Measurements from ENCODE around the gene GSTM3.
"Not testable (repeated sequence)": the region's sequence is repeated elsewhere in the genome, so short reads cannot be mapped to it uniquely, and the experiment has no call there.

Gene GSTM3

GRCh38 chr1:109725510-109725909, 15.3 kb downstream of the GSTM3 start:
- DNase-seq: no peak

DNA sequence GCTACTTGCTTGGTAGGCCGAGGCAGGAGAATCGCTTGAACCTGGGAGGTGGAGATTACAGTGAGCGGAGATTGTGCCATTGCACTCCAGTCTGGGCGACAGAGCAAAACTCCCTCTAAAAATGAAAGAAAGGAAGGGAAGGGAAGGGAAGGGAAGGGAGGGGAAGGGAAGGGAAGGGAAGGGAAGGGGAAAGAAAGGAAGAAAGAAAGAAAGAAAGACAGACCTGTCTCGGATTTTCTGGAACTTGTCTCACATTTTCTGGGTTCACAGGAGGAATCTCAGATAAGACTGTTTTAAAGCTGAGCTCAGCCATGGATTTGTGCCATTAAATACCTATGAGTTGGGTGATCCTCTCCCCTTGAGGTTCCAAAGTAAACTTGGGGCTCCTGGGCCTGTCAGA, 15.9 kb downstream of the GSTM3 start:
- no peak for DNase-seq

GRCh38 chr1:109722908-109723691, 17.7 kb downstream of the GSTM3 start:
- no peak for DNase-seq

- no peak for DNase-seq
Measured at GRCh38 chr1:109721971-109722370, 18.9 kb downstream of the GSTM3 start.

DNA sequence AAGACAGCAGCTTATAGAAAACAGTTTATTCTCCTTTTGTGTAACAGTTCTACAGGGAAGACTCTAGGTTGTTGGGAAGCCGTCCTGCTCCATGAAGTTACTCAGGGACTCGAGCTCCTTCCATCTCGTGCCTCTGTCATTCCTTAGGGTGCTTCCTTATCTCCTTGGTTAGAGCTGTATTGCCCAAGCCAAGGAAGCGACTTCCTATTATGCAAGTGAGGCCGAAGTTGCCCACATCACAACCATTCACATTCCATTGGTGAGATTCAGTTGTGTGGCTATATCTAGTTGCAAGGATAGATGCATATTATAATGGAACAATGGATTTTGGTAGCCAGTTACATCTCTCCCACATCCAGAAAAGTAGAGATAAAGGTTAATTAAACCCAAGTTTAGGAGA, 19.8 kb downstream of the GSTM3 start:
- DNase-seq: no peak

DNA sequence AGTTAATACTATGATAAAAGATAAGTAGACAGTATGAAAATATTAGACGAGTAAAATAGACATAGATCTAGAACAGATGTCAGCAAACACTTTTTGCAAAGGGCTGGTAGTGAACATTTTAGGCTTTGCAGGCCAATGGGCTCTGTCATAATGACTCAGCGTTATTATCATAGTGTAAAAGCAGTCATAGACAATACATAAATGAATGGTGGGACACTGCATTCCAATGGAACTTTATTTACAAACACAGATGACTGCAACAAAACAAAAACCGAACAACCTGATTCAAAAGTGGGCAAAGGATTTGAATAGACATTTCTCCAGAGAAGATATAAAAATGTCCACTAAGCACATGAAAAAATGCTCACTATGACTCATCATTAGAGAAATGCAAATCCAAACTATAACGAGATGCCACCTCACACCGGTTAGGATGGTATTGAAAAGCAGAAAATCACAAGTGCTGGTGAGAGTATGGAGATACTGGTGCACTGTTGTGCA, 21.5 kb downstream of the GSTM3 start:
- DNase-seq: no peak

GRCh38 chr1:109718495-109718894, 22.3 kb downstream of the GSTM3 start:
- DNase-seq: no peak

- DNase-seq: no peak
Measured at GRCh38 chr1:109717729-109718128, 23.1 kb downstream of the GSTM3 start.

DNA sequence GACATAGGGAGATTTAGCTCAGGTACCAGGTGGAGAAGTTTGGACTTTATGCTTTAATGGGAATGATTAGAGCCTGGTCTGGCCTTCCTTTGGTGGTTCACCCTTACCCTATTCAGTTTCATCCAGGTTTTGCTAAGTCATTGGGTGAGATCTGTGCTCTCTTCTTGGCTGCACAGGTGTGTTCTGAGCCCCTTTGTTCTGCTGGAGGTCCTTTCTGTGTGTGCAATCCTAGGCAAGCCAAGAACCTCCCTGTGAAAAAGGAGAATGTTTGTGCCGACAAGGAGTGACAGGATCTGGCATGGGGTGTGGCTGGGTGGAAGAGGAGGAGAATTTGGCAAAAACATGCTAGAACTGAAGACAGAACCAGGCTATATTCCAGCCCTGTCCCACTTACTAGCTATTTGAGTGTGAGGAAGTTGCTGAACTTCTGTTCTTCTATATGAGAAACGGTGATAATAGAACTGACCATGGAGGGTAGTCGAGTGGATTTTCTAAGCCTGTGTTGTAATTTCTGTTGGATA, 24.2 kb downstream of the GSTM3 start:
- DNase-seq: no peak

DNA sequence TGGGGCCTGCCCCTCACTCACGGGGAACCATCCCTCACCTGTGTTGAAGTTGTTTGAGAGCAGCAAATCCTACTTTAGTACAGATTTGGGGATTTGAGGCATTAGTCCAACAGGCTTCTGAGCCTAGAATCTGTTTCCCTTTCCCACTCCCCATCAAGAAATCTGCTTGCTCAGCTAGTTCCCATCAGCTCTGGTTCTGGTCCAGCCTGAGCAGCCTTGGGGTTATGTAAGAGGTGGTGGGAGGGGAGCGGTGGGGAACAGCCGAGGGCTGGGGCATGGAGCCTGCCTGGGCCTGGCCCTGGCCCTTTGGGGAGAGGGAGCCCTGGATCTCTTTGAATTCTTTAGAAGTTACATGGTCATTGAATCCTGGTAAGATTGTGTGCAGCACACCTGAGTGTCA, 24.7 kb downstream of the GSTM3 start:
- DNase-seq: no peak

DNA sequence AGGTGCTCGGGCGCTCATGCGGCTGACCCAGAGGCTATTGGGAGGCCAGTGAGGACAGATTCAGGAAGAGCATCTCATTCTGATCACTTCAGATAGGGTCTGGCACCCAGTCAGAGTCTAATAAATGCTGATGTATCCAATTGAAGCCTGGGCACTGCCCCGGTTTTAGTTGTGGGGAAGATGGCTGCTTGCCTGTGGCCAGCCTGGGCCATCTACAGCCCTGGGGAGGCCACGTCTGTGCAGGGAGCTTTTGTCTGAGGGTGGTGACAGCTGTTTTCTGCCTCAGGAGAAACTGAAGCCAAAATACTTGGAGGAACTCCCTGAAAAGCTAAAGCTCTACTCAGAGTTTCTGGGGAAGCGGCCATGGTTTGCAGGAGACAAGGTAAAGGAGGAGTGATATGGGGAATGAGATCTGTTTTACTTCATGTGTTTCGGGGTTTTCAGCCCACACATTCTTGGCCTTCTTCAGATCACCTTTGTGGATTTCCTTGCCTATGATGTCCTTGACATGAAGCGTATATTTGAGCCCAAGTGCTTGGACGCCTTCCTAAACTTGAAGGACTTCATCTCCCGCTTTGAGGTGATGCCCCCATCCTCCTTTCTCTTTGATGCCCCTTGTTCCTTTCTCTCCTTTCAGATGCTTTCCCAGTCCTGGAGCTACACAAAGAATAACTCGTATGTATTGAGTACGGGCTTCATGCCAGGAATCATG, 26.0 kb downstream of the GSTM3 start:
- no peak for DNase-seq

DNA sequence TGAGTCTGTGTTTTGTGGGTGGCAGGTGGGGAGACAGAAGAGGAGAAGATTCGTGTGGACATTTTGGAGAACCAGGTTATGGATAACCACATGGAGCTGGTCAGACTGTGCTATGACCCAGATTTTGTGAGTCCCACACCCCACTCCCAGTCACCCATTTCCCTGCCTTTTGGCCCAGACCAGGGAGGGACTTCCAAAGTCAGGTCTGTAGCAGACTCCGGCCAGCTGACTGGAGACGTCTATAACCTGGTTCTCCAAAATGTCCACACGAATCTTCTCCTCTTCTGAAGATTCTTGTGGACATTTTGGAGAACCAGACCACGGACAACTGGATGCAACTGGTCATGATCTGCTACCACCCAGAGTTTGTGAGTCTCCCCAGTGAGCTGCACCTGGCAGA, 27.2 kb downstream of the GSTM3 start:
- no peak for DNase-seq

GRCh38 chr1:109712321-109712864, 28.4 kb downstream of the GSTM3 start:
- no peak for DNase-seq

GRCh38 chr1:109711593-109712320, 29.1 kb downstream of the GSTM3 start, which contains the start of gene GSTM5:
Gene GSTM5 (plus strand): TSS chr1:109712251. CDS start chr1:109712313, 62 bp downstream.
- not testable (repeated sequence) for DNase-seq

- DNase-seq: not testable (repeated sequence)
Measured at GRCh38 chr1:109709822-109710221, 31.0 kb downstream of the GSTM3 start.

GRCh38 chr1:109708949-109709348, 31.9 kb downstream of the GSTM3 start:
- not testable (repeated sequence) for DNase-seq

DNA sequence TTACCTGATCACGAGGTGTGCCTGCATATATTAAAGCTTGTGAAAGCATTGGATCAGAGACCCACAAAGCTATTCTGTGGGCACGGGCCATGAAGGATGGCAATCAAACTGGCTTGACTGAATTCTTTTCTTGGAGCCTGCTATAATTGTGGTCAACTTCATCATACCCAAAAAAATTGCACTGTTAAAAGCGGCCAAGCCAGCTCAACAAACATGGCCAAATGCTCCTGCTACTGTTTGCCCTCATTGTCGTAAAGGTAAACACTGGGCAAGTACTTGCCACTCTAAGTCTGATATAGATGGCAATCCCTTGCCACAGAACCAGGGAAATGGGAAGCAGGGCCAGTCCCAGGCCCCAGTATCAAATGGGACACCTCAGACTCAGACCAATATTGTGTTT, 35.4 kb downstream of the GSTM3 start:
- DNase-seq: no peak

GRCh38 chr1:109704173-109704572, 36.7 kb downstream of the GSTM3 start:
- DNase-seq: no peak

- not testable (repeated sequence) for DNase-seq
Measured at GRCh38 chr1:109702940-109703339, 37.9 kb downstream of the GSTM3 start.

- DNase-seq: not testable (repeated sequence)
Measured at GRCh38 chr1:109697861-109698260, 43.0 kb downstream of the GSTM3 start.

DNA sequence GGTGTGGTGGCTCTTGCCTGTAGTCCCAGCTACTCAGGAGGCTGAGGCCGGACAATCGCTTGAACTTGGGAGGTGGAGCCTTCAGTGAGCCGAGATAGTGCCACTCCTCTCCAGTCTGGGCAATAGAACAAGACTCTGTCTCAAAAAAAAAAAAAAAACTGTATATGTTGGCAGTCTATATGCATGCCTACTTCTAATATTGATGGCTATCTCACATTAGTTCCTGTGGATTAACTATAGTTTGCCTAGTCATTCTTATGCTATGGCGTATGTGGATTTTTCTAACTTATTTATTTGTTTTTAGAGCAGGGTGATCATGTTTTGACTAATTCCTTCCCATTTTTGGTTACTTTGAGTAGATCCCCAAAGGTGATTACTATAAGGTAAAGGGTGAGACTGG, 43.8 kb downstream of the GSTM3 start:
- DNase-seq: no peak

DNA sequence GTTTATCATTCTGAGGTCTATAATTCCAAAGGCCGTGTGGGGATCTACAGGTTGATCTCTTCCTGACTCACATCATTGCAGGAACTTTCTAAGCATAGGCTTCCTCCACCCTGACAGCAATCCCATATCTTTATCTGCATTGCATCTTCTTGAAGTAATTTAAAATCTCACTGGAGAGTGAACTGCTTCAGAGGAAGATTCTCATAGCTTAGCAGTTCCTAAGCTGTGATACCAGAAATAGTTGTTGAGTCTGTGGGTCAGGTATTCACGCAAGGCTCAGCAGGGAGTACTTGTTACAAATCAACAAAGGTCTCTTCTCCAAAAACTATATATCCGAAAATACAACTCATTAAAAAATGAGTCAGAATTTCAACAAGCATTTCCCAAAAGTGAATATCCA, 45.7 kb downstream of the GSTM3 start:
- DNase-seq: not testable (repeated sequence)

DNA sequence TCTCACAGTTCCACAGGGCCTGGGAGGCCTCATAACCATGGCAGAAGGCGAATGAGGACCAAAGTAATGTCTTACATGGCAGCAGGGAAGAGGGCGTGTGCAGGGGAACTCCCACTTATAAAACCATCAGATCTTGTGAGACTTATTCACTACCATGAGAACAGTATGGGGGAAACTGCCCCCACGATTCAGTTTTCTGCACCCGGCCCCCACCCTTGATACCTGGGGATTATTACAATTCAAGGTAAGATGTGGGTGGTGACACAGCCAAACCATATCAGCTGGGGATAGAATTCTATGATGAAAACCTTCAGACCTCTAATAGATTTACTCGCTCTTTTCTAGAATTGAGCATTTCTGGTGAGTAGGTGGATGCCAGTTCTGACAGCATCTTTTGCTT, 46.4 kb downstream of the GSTM3 start:
- not testable (repeated sequence) for DNase-seq
